ENCODE results near the gene SH3BP4. TPM values are rescaled to one million over a fixed set of nuclear protein-coding genes. Genes with fewer than 3 reads are reported as not detected.

Gene SH3BP4
- total RNA-seq, 4 donors from 2014 or later, result 13.5 to 28.4 (median 20.1) TPM

DNA sequence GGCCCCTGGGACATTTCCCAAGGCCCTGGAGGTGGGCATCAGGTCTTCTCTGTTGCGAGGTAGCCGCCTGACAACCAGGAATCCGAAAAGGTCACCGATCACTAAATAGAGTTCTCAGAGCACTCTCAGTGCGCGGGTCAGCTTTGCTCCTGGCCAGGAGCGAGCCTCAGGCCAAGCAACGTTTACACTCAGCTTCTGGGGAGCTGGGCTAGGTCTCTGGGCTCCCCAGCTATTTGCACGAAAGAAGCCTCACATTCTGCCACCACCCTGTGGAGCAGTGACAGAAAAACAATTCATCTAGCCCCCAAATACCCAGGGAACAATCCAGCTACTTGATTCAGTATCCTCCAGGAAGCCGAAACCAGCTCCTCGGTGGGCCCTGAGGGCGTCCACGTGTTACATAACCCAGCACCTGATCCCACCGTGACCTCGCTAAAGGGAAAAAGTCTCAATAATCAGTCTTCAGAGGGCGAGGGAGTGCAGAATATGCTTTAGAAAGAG is 3.3 kb downstream of the SH3BP4 start:
- Histone ChIP-seq H3K36me3 (no peaks in the 10 kb centered on the region), H3K27me3 (no peaks in the 10 kb centered on the region), H3K27ac (peak overlapping the region; percentile 78 to 85), H3K4me1 (no peaks in the 10 kb centered on the region), H3K9me3 (no peaks in the 10 kb centered on the region), H3K4me3 (peak overlapping the region in 1 of 2 donors; percentile 87)
- DNase-seq, result no peak
- no peak for TF ChIP-seq POLR2A (IDR thresholded peaks at IDR 0.05)
- TF ChIP-seq CTCF (IDR thresholded peaks at IDR 0.05), result no peak
- intact Hi-C loops (cut with DNase I; ENCODE audit: low total_unique reads), result no loop called here

DNA sequence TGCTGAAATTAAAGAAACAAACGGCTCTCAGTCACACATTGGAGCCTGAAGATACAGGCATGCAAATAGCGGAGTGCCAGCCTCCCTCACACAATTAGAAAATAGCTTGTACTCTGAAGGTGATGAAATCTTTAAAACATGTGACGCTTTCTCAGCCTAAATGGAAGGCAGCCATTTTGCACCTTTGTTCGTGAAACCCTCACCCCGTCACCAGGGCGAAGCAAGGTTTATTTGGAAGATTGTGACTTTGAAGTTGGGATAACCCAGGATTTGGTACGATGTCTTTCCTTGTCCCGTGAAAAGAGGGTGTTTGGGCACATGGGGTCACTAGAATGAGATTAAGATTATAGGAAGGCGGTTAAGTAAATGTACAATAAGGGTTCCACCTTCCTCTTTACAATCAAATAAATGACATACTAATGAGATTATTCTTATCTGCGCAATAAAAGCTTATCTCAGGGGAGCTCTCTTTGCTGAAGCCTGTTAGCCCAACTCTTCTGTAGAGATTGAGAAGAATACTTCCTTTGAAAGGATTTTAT is 4.2 kb downstream of the SH3BP4 start:
- TF ChIP-seq CTCF (IDR thresholded peaks at IDR 0.05) (no peak), POLR2A (IDR thresholded peaks at IDR 0.05) (no peak)
- Histone ChIP-seq H3K9me3 (no peaks in the 10 kb centered on the region), H3K36me3 (no peaks in the 10 kb centered on the region), H3K27ac (no peak overlapping the region), H3K27me3 (no peaks in the 10 kb centered on the region), H3K4me3 (no peak overlapping the region), H3K4me1 (no peaks in the 10 kb centered on the region)
- intact Hi-C loops (cut with DNase I; ENCODE audit: low total_unique reads), result no loop called here
- no peak for DNase-seq

DNA sequence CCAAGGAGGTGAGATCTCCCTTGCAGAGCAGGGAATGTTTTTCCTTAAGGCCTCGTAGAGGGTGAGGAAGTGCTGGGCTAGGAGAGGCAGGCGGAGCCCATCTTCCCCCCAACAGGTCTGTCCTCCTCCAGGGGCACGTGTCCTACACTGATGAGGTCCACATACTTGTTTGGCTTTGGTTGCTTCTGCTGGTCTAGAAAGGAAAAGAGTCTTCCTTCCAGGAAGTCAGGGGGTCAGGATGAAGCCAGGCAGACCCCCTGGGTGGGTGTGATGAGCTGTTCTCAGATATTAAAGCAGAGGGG is 6.0 kb downstream of the SH3BP4 start:
- intact Hi-C loops (cut with DNase I; ENCODE audit: low total_unique reads), result no loop called here
- Histone ChIP-seq H3K4me3 (no peak overlapping the region), H3K27ac (no peak overlapping the region), H3K36me3 (no peaks in the 10 kb centered on the region), H3K9me3 (no peaks in the 10 kb centered on the region), H3K4me1 (no peaks in the 10 kb centered on the region), H3K27me3 (no peaks in the 10 kb centered on the region)
- TF ChIP-seq CTCF (IDR thresholded peaks at IDR 0.05) (no peak), POLR2A (IDR thresholded peaks at IDR 0.05) (no peak)
- no peak for DNase-seq

DNA sequence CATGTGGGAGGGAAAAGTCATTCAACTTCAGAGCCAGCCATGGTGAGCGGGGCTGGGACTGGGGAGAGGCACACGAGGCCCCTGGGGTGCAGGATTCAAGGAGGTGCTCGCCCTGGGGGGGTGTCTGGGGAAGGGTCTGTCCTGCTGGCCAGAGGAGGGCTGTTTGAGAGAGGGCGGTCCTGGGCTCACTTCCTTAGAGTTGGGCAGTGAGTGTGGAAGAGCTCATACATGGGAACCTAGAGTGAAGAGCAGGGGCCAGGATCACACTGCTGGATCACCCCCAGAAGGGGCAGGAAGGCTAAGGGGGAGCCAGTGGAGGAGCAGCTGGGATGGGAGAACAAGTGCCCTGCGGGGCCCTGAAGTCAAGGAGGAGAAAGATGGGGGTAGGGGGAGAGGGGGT is 6.5 kb downstream of the SH3BP4 start:
- H3K36me3 ChIP-seq, result no peaks in the 10 kb centered on the region
- H3K9me3 ChIP-seq, result no peaks in the 10 kb centered on the region
- intact Hi-C loops (cut with DNase I; ENCODE audit: low total_unique reads), result no loop called here
- no peaks in the 10 kb centered on the region for H3K27me3 ChIP-seq
- no peaks in the 10 kb centered on the region for H3K4me1 ChIP-seq
- DNase-seq, result no peak
- H3K4me3 ChIP-seq, result no peak overlapping the region
- no peak overlapping the region for H3K27ac ChIP-seq
- no peak for TF ChIP-seq CTCF (IDR thresholded peaks at IDR 0.05)
- no peak for TF ChIP-seq POLR2A (IDR thresholded peaks at IDR 0.05)

GRCh38 chr2:234958746-234959395 is 7.1 kb downstream of the SH3BP4 start:
- TF ChIP-seq POLR2A (IDR thresholded peaks at IDR 0.05), result no peak
- no peak for TF ChIP-seq CTCF (IDR thresholded peaks at IDR 0.05)
- no peak for DNase-seq
- H3K27me3 ChIP-seq, result no peaks in the 10 kb centered on the region
- H3K9me3 ChIP-seq, result no peaks in the 10 kb centered on the region
- H3K4me1 ChIP-seq, result peaks cover 0 to 3% of the 10 kb centered on the region in 2 donors
- no peaks in the 10 kb centered on the region for H3K36me3 ChIP-seq
- intact Hi-C loops (cut with DNase I; ENCODE audit: low total_unique reads), result no loop called here
- H3K4me3 ChIP-seq, result no peak overlapping the region
- no peak overlapping the region for H3K27ac ChIP-seq

Measured in uterus (tissue), 4 donors.